GM12874 (cell line): ENCODE measurements around the gene HK1.

Source experiments
- TF ChIP-seq, protein P1 (sequence below): IDR thresholded peaks from 2 replicates; pipeline ENCODE4 v1.5.1; 2011; ENCODE audit warnings: low read depth, mild to moderate bottlenecking, control low read depth, low read length, moderate library complexity; ENCODE audit not compliant: insufficient read depth

The HK1 gene

DNA sequence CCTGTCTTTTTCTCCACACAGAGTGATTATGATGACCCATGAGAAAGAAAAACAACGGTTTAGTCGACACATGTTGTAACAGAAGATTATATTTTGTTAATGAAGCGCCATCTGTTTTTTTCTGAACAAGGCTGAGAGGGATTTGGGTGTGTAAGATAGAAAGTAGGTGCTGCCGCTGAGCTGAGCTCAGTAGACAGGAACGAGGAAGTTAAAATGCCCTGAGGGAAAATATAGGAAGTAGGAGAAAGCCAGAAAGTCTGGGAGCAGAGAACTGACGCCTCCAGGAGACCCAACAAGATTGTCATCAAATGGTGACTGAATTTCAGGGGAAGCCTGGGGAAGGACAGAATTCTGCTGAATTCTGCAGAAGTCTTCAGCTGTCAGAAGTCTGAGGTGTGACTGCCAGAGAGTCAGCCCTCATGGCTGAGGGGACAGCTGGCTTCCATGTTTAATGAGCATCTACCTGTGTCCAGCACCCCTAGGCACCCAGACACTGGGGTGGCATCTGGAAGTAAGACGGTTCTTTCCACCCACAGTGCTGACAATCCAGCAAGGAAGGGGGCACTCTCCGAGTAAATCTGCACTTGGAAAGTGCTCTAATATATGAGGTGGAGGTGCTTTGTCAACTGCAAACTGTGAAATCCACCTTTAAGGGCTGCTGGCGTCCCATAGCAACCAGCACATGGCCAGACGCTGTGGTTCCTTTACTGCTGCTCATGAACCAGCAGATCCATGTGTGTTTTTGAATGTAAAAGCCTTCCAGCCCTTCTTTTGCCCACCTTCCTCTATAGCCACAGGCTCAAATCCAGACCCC, 160.4 kb downstream of the HK1 start:
- TF ChIP-seq, protein P1, sequence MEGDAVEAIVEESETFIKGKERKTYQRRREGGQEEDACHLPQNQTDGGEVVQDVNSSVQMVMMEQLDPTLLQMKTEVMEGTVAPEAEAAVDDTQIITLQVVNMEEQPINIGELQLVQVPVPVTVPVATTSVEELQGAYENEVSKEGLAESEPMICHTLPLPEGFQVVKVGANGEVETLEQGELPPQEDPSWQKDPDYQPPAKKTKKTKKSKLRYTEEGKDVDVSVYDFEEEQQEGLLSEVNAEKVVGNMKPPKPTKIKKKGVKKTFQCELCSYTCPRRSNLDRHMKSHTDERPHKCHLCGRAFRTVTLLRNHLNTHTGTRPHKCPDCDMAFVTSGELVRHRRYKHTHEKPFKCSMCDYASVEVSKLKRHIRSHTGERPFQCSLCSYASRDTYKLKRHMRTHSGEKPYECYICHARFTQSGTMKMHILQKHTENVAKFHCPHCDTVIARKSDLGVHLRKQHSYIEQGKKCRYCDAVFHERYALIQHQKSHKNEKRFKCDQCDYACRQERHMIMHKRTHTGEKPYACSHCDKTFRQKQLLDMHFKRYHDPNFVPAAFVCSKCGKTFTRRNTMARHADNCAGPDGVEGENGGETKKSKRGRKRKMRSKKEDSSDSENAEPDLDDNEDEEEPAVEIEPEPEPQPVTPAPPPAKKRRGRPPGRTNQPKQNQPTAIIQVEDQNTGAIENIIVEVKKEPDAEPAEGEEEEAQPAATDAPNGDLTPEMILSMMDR = no peak

DNA sequence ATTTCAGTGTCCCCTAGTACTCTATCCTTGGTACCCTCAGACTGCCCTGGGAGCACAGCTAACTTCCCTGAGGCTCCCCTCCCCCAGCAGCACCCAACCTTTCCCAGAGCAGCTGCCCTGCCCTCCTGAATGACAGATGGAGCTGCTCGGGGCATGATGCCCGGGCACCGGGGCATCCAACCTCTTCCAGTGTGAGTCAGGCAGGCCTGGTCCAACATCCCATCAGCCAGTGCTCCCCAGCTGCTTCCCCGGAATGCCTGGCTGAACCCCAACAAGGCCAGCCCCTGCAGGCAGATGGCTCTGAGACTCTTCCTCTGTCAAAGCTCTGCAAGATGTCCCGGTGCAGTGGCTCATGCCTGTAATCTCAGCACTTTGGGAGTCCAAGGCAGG, 161.0 kb downstream of the HK1 start:
- TF ChIP-seq, protein P1 = no peak

DNA sequence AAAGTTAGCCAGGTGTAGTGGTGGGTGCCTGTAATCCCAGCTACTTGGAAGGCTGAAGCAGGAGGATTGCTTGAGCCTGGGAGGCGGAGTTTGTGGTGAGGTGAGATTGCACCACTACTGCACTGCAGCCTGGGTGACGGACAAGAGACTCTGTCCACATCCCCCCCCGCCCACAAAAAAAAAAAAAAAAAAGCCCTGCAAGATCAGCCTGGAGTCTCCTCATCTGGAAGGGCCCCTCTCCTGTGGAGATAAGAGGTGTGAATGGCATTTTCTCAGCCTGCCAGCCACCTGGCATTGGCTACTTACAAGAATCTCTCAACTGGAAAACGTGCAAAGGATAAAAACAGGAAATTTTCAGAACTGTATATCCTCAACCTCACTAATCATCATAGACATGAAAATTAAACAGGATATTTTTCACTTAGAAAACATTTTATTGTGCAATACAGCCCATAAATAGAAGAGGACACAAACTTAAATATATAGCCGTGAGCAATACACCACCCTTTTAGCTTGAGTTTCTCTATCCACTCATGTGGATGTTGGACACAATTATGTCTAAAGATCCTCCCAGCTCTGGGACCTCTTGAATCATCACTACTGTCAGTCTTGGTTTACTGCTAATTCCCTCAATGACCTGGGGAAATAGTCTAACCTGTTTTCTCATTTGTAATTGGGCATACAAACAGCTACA, 161.7 kb downstream of the HK1 start:
- TF ChIP-seq, protein P1 = no peak

DNA sequence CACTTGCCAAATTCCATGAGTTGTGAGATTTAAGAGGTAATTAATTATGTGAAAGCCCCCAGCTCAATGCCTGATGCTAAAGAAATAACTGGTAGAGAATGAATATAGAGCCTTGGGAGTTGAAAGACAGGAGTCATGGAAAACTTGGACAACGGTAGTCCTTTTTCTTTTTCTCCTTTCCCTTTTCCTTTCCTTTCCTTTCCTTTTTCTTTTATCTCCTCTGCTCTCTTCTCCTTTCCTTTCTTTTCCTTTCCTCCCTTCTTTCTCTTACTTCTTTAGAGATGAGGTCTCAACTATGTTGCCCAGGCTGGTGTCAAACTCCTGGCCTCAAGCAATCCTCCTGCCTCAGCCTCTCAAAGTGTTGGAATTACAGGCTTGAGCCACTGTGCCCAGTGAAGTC, 165.1 kb downstream of the HK1 start:
- TF ChIP-seq, protein P1 = no peak

DNA sequence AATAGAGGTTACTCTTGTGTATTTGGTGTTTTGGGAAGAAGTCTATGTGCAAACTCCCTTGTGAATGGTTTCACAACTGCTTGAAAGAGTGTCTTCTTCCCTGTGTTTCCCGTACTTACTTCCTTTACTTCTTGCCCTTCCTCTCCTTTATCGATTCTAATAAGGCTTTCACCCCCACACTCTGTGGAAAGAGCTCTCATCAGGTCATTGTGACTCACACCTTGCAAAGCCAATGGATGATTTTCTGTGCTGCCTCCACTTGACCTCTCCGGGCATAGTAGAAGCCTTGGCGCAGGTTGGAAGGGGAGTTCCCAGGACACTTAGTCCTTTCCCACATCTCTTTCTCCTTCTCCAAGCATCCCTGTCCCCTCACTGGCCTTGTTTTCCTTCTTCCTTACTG, 166.7 kb downstream of the HK1 start:
- TF ChIP-seq, protein P1 = no peak

DNA sequence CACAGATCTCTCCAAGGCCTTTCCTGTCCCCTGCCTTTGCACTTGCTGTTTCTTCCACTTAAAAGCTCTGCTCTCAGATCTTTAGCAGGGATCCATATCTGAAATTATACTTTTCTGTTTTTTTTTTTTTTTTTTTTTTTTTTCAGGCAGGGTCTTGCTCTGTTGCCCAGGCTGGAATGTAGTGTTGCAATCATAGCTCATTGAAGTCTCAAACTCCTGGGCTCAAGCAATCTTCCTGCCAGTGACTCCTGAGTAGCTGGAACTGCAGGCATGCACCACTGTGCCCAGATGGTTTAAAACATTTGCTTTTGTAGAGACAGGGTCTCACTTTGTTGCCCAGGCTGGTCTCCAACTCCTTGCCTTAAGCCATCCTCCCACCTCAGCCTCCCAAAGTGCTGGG, 167.9 kb downstream of the HK1 start:
- TF ChIP-seq, protein P1 = no peak

DNA sequence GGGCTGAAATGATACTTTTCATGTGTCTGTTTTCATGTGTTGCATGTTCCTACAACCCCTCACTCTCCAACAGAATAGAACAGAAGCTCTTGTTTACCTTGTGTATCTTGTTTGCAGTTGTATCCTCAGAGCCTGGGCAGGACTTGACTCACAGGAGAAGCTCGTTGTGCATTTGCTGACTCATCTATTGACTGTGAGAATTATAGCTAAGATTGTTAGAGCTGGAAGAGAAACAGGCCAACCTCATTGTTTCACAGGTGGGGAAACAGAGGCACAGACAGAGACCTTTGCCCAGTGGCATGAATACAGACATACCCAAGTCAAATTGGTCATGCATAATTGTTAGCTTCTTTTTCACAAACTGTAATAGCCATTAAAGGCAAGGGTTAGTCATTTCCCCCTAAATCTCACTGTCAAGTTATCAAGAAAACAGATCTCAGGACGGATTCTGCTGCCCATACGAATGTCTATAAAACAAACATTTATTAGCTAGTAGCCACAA, 168.4 kb downstream of the HK1 start:
- TF ChIP-seq, protein P1 = no peak
